ENCODE data around the gene GALNT17.
A peak's percentile ranks its signal among the peaks of the same experiment; 100 is the strongest.

GALNT17 gene

DNA sequence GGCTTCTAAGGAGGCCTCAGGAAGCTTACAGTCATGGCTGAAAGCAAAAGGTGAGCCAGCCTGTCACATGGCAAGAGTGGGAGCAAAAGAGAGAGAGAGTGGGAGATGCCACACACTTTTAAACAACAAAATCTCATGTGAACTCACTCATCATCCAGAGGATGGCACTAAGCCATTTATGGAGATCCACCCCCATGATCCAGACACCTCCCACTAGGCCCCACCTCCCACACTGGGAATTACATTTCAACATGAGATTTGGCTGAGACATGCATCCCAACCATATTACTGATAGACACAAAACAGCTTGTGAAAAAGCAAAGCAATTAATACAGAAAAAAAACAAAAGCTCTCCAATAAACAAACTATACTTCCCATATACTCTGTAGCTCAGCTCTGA, 210.3 kb downstream of the GALNT17 start:
- no peak for DNase-seq

DNA sequence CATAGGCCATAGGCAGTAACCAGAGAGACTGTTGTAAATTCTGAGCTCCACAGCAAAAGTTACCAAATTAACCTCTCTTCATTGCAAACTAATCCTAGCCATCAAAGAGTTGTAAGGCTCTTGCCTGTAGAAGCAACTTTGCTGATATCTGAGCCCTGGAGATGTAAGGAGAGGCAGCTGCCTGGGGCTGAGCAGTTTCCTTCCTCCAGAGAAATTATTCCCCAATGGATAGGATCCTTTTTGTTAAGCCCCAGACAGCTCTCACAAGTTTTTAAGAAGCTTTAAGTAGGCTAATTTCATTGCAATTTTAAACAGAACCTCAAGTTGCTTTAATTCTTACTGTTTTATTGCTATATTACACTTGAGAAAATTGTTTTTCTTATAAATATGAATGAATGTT, 211.1 kb downstream of the GALNT17 start:
- no peak for DNase-seq

DNA sequence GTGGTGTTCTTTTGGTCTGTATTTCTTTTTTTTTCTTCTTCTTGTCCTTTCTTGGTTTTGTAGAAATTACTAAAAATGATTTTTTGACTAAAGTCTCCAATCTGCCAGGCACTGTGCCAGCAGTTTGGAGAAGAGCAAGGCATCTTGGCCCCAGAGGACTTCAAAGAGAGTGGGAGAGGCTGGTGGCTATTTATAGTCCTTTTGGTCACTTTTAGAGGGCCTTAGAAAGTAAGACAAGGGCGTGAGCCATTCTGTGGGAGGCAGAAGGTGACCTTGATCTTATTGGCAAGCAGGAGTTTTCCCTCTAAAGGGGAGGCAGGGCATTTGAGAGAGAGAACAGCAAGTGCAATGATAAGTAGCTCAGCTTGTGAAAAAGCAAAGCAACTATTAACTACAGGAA, 211.9 kb downstream of the GALNT17 start:
- DNase-seq, result no peak

- no peak for DNase-seq
Measured at GRCh38 chr7:71345117-71345884, 213.4 kb downstream of the GALNT17 start.

DNA sequence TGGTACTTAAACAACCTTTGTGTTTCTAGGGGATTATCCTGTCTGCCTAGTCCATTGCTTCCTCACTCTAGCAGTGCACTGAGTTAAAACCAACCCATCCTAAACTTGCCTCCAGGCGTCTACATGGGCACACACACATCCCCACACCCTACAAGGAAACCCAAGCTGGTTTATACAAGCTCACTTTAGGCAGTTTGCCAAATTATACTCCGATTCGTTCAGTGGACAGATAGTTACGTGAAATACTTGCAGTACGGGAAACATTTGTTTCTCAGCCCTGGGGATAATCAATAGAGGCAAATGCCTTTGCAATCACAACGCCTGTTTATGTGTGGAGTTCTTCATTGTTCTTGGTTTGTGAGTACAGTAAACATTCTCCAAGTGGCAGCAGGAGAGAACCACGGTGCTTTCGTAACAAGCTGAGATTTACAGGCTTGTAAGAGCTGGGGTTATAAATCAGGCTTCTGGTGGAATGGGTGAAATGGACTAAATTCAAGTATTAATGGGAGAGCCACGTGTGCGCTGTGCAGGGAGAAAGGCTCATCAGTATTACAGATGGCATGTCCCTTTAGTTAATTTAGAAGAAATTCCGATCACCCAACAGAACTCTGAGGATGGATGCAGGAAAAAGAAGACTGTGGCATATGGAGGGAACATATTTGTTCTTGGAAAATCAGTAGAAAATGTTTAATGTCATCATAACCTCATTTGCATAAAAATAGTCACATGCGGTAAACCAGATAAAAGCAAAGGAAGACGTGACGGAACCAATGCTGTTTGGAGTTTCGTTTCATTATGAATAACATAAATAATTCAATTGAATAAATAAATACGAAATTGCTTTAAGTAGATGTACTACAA, 217.1 kb downstream of the GALNT17 start:
- no peak for DNase-seq

DNA sequence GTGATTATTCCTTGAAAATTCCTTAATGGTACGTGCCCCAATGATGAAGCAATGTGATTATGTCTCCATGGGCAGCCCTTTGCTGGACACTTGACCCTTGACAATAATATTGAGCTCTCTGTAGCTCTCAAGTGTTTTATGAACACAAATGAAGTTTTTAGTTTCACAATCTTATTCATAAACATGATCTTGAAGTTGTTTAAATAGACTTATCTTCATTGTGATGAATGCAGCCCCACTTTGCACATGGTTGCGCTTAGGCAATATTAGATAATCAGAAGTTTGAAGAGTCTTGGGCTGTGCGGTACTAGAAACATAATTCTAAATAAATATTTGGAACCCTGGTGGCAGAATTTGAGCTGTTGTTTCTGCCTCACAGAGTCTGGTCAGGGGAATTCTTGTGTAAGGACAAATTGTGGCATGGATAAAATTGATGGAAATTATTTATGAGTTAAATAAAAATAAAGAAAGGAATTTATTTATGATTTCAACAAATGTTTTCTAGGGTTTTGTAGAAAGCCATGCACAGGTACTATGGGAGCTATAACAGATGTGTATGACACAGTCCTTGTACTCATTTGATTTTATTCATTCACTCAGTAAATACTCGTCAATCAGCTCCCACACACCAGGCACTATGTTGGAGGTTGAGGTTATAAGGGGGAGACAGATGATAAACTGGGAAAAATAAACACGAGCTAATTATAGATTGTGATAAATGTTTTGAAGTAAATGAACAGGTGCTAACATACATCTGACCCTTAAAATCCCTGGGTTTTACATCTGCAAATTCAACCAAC, 217.9 kb downstream of the GALNT17 start:
- DNase-seq, result no peak

DNA sequence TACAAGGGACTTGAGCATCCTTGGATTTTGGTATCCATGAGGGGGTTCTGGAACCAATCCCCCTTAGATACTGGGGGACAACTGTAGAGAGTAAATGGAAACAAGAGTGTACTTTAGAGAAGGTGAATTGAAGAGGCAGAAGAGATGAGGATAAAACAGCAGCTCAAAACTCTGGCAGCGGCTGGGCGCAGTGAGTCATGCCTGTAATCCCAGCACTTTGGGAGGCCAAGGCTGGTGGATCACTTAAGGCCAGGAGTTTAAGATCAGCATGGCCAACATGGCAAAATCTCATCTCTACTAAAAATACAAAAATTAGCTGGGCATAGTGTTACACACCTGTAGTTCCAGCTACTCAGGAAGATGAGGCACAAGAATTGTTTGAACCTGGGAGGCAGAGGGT, 218.7 kb downstream of the GALNT17 start:
- no peak for DNase-seq

DNA sequence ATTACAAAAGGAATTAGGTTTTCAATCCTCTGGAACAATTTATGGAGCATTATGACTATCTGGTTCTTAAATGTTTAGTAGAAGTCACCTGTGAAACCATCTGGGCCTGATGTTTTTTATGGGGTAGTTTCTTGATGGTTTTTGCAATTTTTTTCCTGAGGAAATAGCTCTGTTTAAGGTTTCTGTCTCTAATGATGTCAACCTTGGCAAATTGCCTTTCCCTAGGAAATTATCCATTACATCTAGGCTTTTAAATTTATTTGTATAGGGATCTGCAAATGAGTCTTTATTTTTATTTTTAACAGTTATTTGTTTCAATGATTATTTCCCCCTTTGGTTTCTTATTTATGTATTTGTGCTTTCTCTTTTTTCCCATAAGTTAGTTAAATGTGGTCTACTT, 222.8 kb downstream of the GALNT17 start:
- DNase-seq, result no peak

DNA sequence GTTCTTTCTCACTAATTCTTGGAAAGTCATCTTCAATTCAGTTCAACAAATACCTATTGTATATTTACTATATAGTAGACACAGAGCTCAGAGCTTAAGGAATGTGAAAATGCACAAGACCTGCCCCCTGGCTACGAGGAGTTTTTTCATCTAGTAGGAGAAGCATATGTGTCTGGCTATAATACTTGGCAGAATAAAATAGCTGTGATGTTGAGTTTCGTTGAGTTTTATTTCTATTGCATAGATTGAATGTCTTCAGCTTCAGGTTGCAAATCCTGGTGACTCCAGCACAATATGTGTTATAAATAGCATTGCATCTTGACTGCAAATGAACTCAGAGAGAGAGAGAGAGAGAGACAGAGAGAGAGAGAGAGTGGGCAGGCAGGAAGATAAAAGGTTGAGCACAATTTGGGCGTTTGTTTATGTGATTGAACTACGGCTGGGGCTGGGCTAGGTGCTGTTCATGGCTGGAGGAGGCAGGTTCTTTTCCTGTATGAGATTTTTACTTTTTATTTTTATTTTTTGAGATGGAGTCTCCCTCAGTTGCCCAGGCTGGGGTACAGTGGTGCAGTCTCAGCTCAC, 229.6 kb downstream of the GALNT17 start:
- no peak for DNase-seq

DNA sequence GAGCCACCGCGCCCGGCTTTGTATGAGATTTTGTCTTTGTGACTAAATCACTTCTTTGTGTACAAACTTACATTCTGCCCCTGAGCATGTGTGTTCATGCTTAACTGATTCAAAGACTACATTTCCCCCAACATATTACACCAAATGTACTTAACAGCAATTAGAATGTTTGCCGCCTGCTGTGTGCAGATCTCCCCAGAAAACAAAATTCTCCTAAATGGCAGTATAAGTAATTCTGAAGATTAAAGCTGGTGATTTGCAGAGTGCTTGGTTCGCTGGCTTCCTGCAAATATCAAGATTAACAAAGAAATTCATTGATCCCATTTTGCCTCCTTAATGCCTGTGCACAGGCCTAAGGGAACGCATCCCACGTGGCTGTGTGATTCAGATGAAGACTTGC, 230.3 kb downstream of the GALNT17 start:
- DNase-seq, result no peak

GRCh38 chr7:71363223-71363622, 231.3 kb downstream of the GALNT17 start:
- no peak for DNase-seq

DNA sequence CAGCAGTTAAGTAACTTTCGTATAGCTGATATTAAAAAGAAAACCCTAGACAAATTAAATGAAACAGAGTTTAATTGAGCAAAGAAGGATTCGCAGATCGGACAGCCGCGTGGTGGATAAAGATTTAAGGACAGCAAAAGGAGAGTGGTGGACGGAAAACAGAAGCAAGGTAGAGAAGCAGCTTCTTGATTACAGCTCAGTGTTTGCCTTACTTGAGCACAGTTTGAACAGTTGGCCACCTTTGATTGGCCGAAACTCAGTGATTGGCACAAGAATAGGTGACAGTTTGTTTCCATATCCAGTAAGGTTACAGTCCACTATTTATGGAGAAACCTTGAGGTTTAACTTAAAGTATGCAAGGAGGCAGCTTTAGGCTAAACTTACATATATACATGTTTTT, 231.7 kb downstream of the GALNT17 start:
- DNase-seq, result no peak

DNA sequence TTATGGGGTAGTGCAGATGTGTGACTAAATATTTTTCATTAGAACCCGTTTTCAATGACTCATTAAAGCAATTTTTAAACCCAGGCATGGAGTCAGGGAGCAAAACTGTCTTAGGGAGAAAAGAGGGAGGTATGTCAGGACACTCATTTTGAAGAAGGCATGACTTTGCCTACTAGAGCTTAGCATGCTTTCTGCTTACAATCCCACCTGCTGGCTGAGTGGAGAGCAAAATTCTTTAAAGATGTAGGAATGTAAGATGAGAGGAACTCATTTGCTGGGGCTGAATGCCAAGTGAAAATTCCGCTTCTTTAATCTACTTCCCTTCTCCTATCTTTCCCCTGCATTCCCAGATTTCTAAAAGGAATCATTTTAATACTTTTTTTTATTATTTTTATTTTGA, 232.6 kb downstream of the GALNT17 start:
- DNase-seq, result peak; percentile 24

- DNase-seq, result no peak
Measured at GRCh38 chr7:71372991-71373390, 241.0 kb downstream of the GALNT17 start.

DNA sequence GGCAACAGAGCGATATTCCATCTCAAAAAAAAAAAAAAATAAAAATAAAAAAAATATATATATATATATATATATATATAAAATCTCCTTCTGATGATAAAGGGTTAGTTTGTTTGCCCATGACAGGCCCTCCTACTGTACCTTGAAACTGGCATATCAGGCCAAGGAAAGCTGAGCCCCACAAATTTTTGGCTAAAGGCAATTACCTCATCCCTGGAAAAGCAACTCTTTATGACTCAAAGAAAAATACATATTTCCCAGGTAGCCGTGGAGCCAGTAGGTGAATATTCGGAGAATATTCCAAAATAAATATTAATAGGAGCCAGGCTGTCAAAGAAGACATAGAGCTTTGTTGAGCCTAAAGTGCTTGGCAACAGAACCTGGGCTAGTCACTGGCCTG, 245.1 kb downstream of the GALNT17 start:
- DNase-seq, result no peak

- no peak for DNase-seq
Measured at GRCh38 chr7:71377469-71377868, 245.5 kb downstream of the GALNT17 start.

DNA sequence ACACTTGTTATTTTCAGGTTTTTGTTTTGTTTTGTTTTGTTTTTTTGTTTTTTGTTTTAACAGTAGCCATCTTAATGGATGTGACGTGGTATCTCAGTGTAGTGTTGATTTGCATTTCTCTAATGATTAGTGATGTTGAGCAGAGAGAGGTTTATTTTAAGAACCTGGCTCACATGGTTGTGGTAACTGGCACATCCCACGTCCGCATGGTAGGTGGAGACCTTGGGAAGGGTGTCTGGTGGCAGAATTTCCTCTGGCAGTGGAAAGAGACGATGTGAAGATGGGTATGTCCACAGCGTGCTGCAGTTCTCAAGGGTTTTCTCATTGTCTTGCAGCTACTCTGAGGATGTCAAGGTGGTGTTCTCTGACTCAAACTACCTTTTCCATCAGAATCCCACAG, 252.2 kb downstream of the GALNT17 start:
- DNase-seq, result no peak

DNA sequence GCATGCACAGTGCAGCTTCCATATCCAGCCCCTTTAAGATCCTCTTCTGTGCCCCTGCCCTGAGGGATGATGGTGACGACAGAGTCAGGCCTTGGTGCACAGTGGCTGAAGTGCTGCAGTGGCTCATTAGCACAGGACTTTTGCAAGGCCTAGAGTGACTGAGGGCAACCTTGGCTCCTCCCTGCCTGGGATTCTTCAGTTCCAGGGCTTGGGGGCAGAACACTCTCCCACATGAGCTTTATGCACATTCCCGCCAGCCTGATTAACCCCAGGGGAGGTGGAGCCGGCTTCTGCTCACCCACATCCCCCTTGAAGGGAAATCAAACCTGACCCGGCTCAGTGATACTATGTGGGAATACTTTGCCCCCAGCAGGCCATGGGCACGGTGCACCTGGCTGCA, 253.4 kb downstream of the GALNT17 start:
- DNase-seq, result no peak

- DNase-seq, result no peak
Measured at GRCh38 chr7:71386152-71386785, 254.3 kb downstream of the GALNT17 start.

- DNase-seq, result no peak
Measured at GRCh38 chr7:71388181-71388580, 256.2 kb downstream of the GALNT17 start.

- no peak for DNase-seq
Measured at GRCh38 chr7:71389976-71390375, 258.0 kb downstream of the GALNT17 start.

GRCh38 chr7:71393661-71394060, 261.7 kb downstream of the GALNT17 start:
- DNase-seq, result no peak

All from fibroblast of skin of back (primary cell).